Lower lobe of right lung (tissue), 2 donors: ENCODE data around the gene NXPH1. TPM values are rescaled to one million over a fixed set of nuclear protein-coding genes. Genes with fewer than 3 reads are reported as not detected.

ENCODE experiments used
- ATAC-seq, 2 donors: fragments of 200-7000 bp; cut with Tn5 transposase; one replicate each; pipeline ENCODE4 v1.9.1; 2020 to 2022; ENCODE audit warnings: mild to moderate bottlenecking in 2 of 2, moderate library complexity in 2 of 2
- DNase-seq: peaks from one replicate; pipeline ENCODE4 v3.0.0-alpha.2; 2020
- H3K27ac ChIP-seq: fragments of 200-600 bp; one replicate; pipeline ENCODE4 v1.8.0; 2022
- H3K27me3 ChIP-seq: fragments of 200-600 bp; one replicate; pipeline ENCODE4 v1.8.0; 2022; ENCODE audit warnings: low read depth
- H3K36me3 ChIP-seq: fragments of 200-600 bp; one replicate; pipeline ENCODE4 v1.8.0; 2022; ENCODE audit warnings: mild to moderate bottlenecking
- H3K4me1 ChIP-seq: fragments of 200-600 bp; one replicate; pipeline ENCODE4 v1.8.0; 2022
- H3K4me3 ChIP-seq: fragments of 200-600 bp; one replicate; pipeline ENCODE4 v1.8.0; 2022; ENCODE audit warnings: mild to moderate bottlenecking
- H3K9me3 ChIP-seq: fragments of 200-600 bp; one replicate; pipeline ENCODE4 v1.8.0; 2022
- intact Hi-C: fragments of 100-400 bp; cut with DNase I; formaldehyde crosslinking; loops from one replicate; pipeline ENCODE4 v1.11.0; 2022
- total RNA-seq: library from RNA; stranded (reverse); fragmentation: NEBNext Ultra II Directional; extraction: Animal tissue kit (Norgen Biotek cat#: 25700); gene quantifications from one replicate; pipeline ENCODE4 v1.2.1, GENCODE V29; 2021
- TF ChIP-seq, protein P1 (sequence below): fragments of 200-600 bp; IDR thresholded peaks from one replicate; pipeline ENCODE4 v1.8.0; 2022; ENCODE audit warnings: antibody characterized with exemption, mild to moderate bottlenecking
- donor health status: DM: no; HTN: yes; CAD: no; lungs with severe emphysema.

NXPH1 gene
- total RNA-seq, 1 donor from 2014 or later = not detected

DNA sequence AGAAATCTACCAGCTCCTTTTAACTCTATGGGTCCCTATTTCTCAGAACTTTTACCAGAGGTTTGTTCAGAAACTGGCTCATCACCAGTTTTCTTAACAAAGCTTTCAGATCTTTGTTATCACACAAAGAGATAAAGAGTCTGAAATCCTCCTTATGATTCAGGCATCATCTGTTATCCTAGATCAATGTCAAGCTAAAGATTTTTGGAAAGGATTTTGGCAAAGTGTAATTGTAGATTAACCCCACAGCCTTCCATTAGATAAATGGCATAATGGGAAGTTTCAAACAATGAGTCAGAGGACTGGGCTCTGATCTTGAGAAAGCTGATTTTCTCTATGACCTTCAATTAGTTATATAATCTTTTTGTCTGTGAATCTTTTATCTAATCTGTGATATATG, 192.2 kb downstream of the NXPH1 start:
- ATAC-seq = no peak
- Histone ChIP-seq H3K27ac (no peak overlapping the region), H3K4me3 (no peak overlapping the region), H3K4me1 (no peaks in the 10 kb centered on the region), H3K36me3 (no peaks in the 10 kb centered on the region), H3K9me3 (no peaks in the 10 kb centered on the region), H3K27me3 (no peaks in the 10 kb centered on the region)
- TF ChIP-seq, protein P1, sequence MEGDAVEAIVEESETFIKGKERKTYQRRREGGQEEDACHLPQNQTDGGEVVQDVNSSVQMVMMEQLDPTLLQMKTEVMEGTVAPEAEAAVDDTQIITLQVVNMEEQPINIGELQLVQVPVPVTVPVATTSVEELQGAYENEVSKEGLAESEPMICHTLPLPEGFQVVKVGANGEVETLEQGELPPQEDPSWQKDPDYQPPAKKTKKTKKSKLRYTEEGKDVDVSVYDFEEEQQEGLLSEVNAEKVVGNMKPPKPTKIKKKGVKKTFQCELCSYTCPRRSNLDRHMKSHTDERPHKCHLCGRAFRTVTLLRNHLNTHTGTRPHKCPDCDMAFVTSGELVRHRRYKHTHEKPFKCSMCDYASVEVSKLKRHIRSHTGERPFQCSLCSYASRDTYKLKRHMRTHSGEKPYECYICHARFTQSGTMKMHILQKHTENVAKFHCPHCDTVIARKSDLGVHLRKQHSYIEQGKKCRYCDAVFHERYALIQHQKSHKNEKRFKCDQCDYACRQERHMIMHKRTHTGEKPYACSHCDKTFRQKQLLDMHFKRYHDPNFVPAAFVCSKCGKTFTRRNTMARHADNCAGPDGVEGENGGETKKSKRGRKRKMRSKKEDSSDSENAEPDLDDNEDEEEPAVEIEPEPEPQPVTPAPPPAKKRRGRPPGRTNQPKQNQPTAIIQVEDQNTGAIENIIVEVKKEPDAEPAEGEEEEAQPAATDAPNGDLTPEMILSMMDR = no peak
- intact Hi-C loops = no loop called here
- no peak for DNase-seq

DNA sequence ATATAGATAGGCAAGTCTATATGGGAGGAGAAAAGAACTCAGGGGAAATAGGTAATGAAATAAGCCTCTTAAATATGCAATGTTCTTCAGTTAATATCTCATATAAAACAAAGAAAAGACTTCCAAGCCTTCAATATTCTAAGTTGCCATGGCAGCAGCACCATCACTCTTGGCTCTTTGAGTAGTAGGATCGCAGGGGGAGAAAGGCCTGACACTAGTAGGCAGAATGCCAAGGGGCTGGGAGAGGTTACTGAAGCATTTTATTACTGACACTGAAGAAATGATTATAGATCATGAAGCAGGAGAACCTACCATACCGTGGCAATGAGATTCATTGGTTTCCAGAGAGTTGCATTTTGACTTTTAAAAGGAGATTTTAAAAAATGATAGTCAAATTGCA, 193.9 kb downstream of the NXPH1 start:
- no peak overlapping the region for H3K4me3 ChIP-seq
- no peak overlapping the region for H3K27ac ChIP-seq
- no peaks in the 10 kb centered on the region for H3K27me3 ChIP-seq
- ATAC-seq (no peak), DNase-seq (no peak)
- no peaks in the 10 kb centered on the region for H3K4me1 ChIP-seq
- no peaks in the 10 kb centered on the region for H3K9me3 ChIP-seq
- TF ChIP-seq, protein P1 = no peak
- no peaks in the 10 kb centered on the region for H3K36me3 ChIP-seq
- intact Hi-C loops = no loop called here

DNA sequence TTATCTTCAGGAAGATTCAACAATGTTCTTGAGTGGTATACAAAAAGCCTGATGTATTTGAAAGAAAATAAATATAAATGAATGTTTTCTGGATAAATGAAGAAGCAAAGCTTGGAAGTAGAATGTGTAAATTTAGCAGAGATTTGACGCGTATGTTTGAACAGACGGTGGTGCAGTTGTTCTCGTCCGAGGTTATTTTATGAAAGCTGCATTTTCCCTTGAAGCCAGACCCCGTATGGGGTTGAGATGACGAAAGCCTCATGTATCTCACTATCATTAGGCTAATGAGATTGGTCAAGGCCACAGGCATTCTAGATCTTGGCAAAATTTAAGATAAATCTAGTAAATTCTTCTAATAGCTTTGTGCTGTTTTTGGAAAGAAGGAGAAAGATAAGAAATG, 195.2 kb downstream of the NXPH1 start:
- no peaks in the 10 kb centered on the region for H3K9me3 ChIP-seq
- DNase-seq = no peak
- no peak overlapping the region for H3K4me3 ChIP-seq
- H3K27me3 ChIP-seq = no peaks in the 10 kb centered on the region
- intact Hi-C loops = no loop called here
- H3K4me1 ChIP-seq = no peaks in the 10 kb centered on the region
- no peak overlapping the region for H3K27ac ChIP-seq
- ATAC-seq = no peak
- TF ChIP-seq, protein P1 = no peak
- H3K36me3 ChIP-seq = no peaks in the 10 kb centered on the region

DNA sequence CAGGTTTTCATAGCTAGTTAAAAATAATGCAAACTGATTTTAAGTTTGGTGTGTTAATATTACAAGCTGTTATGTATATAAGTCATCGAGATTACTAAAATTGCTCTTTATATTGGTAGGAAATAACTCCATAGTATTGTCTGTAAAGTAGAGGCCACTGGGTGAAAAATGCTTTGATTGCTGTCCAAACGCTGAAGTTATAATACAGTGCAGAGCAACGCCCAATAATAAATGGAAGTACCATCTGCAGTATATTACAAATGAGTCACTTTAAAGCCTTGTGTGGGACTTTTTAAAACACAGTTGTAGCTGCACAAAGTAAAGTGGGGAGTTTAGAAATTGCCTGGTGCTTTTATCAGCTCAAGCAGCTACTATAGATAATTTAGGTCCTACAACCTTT, 196.1 kb downstream of the NXPH1 start:
- Histone ChIP-seq H3K27ac (no peak overlapping the region), H3K27me3 (no peaks in the 10 kb centered on the region), H3K4me3 (no peak overlapping the region), H3K4me1 (no peaks in the 10 kb centered on the region), H3K9me3 (no peaks in the 10 kb centered on the region), H3K36me3 (no peaks in the 10 kb centered on the region)
- intact Hi-C loops = no loop called here
- DNase-seq (no peak), ATAC-seq (no peak)
- TF ChIP-seq, protein P1 = no peak

DNA sequence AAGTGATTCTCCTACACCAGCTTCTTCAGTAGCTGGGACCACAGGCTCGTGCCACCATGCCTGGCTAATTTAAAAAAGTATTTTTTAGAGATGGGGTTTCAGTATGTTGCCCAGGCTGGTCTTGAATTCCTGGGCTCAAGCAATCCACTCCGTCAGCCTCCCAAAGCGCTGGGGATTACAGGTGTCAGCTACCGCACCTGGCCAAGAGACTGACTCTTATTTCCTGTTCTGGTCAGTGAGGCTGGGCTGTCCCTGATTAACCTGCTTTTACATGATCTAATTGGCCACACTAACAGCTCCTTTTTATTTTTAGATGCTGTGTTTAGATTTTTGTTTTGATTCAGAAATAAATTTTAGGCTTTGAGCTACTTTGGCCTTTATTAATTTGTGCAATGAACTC, 203.9 kb downstream of the NXPH1 start:
- DNase-seq (no peak), ATAC-seq (no peak)
- Histone ChIP-seq H3K27ac (no peak overlapping the region), H3K4me3 (no peak overlapping the region), H3K4me1 (no peaks in the 10 kb centered on the region), H3K36me3 (no peaks in the 10 kb centered on the region), H3K27me3 (no peaks in the 10 kb centered on the region), H3K9me3 (no peaks in the 10 kb centered on the region)
- TF ChIP-seq, protein P1 = no peak
- intact Hi-C loops = no loop called here

DNA sequence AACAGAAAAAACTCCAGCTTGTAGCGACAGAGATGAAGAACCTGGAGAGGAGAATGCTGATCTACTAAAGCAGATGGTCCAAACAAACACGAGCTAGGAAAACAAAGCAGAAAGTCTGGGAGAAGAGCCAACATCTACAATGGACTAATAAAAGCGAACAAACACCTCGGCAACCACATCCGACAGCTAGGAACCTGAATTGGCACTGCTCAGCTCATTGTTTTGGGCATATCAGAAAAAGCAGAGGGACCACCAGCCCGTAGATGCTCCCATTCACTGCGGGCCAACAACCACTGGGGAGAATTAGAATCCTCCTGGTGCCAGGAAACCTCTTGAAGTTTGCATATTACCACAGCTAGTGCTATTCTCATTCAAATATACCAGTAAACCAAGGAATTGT, 204.7 kb downstream of the NXPH1 start:
- intact Hi-C loops = no loop called here
- DNase-seq (no peak), ATAC-seq (no peak)
- H3K9me3 ChIP-seq = no peaks in the 10 kb centered on the region
- H3K4me3 ChIP-seq = no peak overlapping the region
- no peak overlapping the region for H3K27ac ChIP-seq
- H3K27me3 ChIP-seq = no peaks in the 10 kb centered on the region
- H3K4me1 ChIP-seq = no peaks in the 10 kb centered on the region
- no peaks in the 10 kb centered on the region for H3K36me3 ChIP-seq
- TF ChIP-seq, protein P1 = no peak
